H7 (cell line): ENCODE data around the gene FHOD3. TPM values are rescaled to one million over a fixed set of nuclear protein-coding genes. Genes with fewer than 3 reads are reported as not detected.
A peak's percentile ranks its signal among the peaks of the same experiment; 100 is the strongest.

Source experiments
- DNase-seq: peaks from one replicate; pipeline ENCODE4 v3.0.0; 2012
- H3K27me3 ChIP-seq: 2 replicates; pipeline ENCODE4 v1.6.0; 2011; ENCODE audit warnings: mild to moderate bottlenecking, low read length; ENCODE audit not compliant: control insufficient read depth, insufficient read depth
- H3K36me3 ChIP-seq: replicated peaks from 2 replicates; pipeline ENCODE4 v1.5.1; 2011; ENCODE audit warnings: low read length; ENCODE audit not compliant: control insufficient read depth, insufficient read depth
- H3K4me3 ChIP-seq: 2 replicates; pipeline ENCODE4 v1.5.1; 2011; ENCODE audit warnings: low read depth, mild to moderate bottlenecking, control low read depth, low read length, moderate library complexity; ENCODE audit not compliant: insufficient read depth
- total RNA-seq: library from RNA; depleted of rRNA; stranded (reverse); fragments of >200 nt; shearing (Covaris generic); gene quantifications from 2 replicates; pipeline ENCODE4 v1.2.3, GENCODE V29; 2014

The FHOD3 gene
- total RNA-seq, 1 experiment from 2014 or later = 1.8 TPM

- Histone ChIP-seq H3K27me3 (no peaks in the 10 kb centered on the region), H3K4me3 (no peak overlapping the region), H3K36me3 (no peaks in the 10 kb centered on the region)
- DNase-seq = no peak
Measured at GRCh38 chr18:36623681-36624190, 326.2 kb downstream of the FHOD3 start.

GRCh38 chr18:36624451-36625167, 327.1 kb downstream of the FHOD3 start:
- DNase-seq = peak; percentile 40
- Histone ChIP-seq H3K27me3 (no peaks in the 10 kb centered on the region), H3K36me3 (no peaks in the 10 kb centered on the region), H3K4me3 (no peak overlapping the region)

GRCh38 chr18:36625386-36625785, 327.9 kb downstream of the FHOD3 start:
- Histone ChIP-seq H3K4me3 (no peak overlapping the region), H3K36me3 (no peaks in the 10 kb centered on the region), H3K27me3 (no peaks in the 10 kb centered on the region)
- no peak for DNase-seq

DNA sequence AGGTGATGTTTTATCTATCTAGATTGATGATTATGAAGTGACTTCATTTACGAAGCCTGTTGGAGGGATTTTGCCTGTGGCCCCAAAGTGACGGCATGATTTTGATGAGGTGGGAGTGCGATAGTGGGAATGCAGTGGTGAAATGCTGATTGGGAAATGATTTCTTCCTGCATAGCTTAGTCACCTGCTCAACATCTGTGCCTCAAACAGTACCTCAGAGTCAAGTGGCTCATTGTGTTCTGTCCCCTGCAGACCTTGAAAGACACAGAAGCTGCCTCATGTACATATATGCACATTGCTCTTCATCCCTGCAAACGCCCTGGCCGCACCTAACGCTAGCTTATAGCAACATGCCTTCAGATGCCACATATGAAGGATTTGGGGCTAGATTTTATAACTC, 330.1 kb downstream of the FHOD3 start:
- Histone ChIP-seq H3K27me3 (no peaks in the 10 kb centered on the region), H3K36me3 (no peaks in the 10 kb centered on the region), H3K4me3 (no peak overlapping the region)
- no peak for DNase-seq

GRCh38 chr18:36628435-36629137, 331.1 kb downstream of the FHOD3 start:
- no peak for DNase-seq
- H3K27me3 ChIP-seq = no peaks in the 10 kb centered on the region
- no peak overlapping the region for H3K4me3 ChIP-seq
- no peaks in the 10 kb centered on the region for H3K36me3 ChIP-seq

DNA sequence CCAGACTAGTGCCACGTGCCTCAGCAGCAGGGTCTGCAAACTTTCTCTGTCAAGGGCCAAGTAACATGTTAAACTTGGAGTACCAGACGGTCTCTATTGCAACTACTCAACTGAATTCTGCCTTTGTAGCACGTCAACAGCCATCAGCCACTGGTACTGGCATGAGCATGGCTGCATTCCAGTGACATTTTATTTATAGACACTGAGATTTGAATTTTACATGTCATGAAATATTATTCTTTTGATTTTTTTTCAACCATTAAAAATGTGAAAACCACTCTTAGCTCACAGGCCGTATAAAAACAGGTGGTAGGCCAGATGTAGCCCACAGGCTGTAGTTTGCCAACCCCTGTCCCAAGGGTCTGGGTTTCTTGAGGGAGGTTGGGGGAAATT, 331.6 kb downstream of the FHOD3 start:
- DNase-seq = no peak
- Histone ChIP-seq H3K4me3 (no peak overlapping the region), H3K36me3 (no peaks in the 10 kb centered on the region), H3K27me3 (no peaks in the 10 kb centered on the region)

GRCh38 chr18:36629836-36630235, 332.3 kb downstream of the FHOD3 start:
- no peaks in the 10 kb centered on the region for H3K36me3 ChIP-seq
- no peak for DNase-seq
- no peak overlapping the region for H3K4me3 ChIP-seq
- H3K27me3 ChIP-seq = no peaks in the 10 kb centered on the region

DNA sequence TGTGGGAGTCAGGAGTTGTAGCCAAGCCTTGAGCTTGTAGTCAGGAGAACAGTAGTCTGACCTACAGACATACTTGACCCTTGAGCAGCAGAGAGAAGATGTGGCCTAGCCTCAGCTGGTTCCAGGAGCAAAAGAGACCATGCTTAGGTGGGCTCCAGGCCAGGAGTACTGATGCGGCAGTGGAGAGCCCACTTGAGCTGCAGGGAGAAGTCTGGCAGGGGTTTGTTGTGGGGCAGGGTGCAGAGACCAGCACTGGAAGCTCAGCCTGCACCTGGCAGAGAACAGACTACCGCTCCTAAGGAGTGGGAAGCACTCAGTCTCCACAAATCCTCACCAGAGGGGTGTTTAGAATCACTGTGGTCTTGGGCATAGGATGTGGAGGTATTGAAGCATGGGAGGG, 333.4 kb downstream of the FHOD3 start:
- no peaks in the 10 kb centered on the region for H3K27me3 ChIP-seq
- H3K36me3 ChIP-seq = no peaks in the 10 kb centered on the region
- H3K4me3 ChIP-seq = no peak overlapping the region
- DNase-seq = no peak

- Histone ChIP-seq H3K27me3 (no peaks in the 10 kb centered on the region), H3K4me3 (no peak overlapping the region), H3K36me3 (no peaks in the 10 kb centered on the region)
- DNase-seq = no peak
Measured at GRCh38 chr18:36633961-36634412, 336.5 kb downstream of the FHOD3 start.

GRCh38 chr18:36634573-36635216, 337.2 kb downstream of the FHOD3 start:
- no peak overlapping the region for H3K4me3 ChIP-seq
- DNase-seq = no peak
- no peaks in the 10 kb centered on the region for H3K27me3 ChIP-seq
- H3K36me3 ChIP-seq = no peaks in the 10 kb centered on the region

- DNase-seq = no peak
- Histone ChIP-seq H3K36me3 (no peaks in the 10 kb centered on the region), H3K27me3 (no peaks in the 10 kb centered on the region), H3K4me3 (no peak overlapping the region)
Measured at GRCh38 chr18:36635414-36636096, 338.0 kb downstream of the FHOD3 start.

DNA sequence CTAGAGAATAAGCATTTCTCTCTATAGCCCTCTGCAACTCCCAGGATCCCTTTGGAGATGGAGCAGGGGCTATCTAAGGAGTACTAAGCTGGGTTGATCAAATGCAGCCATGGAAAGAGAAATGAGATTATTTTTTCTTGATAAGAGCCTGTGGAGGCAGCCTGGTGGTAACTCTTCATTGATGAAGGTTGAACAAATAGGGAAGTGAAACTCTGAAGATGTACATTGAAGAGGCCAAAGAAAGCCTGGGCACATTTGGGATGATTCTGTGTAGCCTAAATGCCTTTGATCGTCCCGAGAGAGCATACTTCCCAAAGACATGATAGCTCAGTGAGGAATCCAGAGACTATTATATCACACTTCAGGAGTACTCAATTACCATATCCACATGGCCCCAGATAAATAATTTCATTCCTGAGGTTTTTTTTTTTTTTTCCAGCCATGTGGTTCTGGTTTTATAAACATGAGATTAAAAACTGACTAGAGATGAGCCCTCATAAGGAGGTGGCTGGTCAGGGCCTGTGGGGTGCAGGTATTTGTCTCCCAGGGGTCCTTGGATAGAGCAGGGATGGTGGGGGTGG, 338.8 kb downstream of the FHOD3 start:
- Histone ChIP-seq H3K27me3 (no peaks in the 10 kb centered on the region), H3K36me3 (no peaks in the 10 kb centered on the region), H3K4me3 (no peak overlapping the region)
- DNase-seq = no peak

- no peak overlapping the region for H3K4me3 ChIP-seq
- H3K27me3 ChIP-seq = no peaks in the 10 kb centered on the region
- DNase-seq = no peak
- H3K36me3 ChIP-seq = no peaks in the 10 kb centered on the region
Measured at GRCh38 chr18:36638224-36638623, 340.7 kb downstream of the FHOD3 start.
